HG03558 (cell line): ENCODE measurements around the gene NTM.

Experiments
- ATAC-seq: cut with Tn5 transposase; IDR thresholded peaks from one replicate; pipeline ENCODE4 v1.9.1; 2021; ENCODE audit warnings: moderate number of reproducible peaks; ENCODE audit not compliant: unreplicated experiment; ENCODE audit errors: extremely low read depth

Gene NTM

GRCh38 chr11:131913267-131913666 lies 542.9 kb downstream of the NTM start:
- no peak for ATAC-seq

GRCh38 chr11:131914361-131914774 lies 544.0 kb downstream of the NTM start:
- ATAC-seq, result no peak

GRCh38 chr11:131916638-131917037 lies 546.2 kb downstream of the NTM start:
- ATAC-seq, result no peak

- no peak for ATAC-seq
Measured at GRCh38 chr11:131917634-131918384, 547.4 kb downstream of the NTM start.

GRCh38 chr11:131918663-131919062 lies 548.2 kb downstream of the NTM start:
- no peak for ATAC-seq

GRCh38 chr11:131922220-131922619 lies 551.8 kb downstream of the NTM start:
- no peak for ATAC-seq

GRCh38 chr11:131923309-131923708 lies 552.9 kb downstream of the NTM start:
- no peak for ATAC-seq

- no peak for ATAC-seq
Measured at GRCh38 chr11:131924001-131924400, 553.6 kb downstream of the NTM start.

GRCh38 chr11:131924457-131925201 lies 554.2 kb downstream of the NTM start:
- ATAC-seq, result no peak

GRCh38 chr11:131925829-131926228 lies 555.4 kb downstream of the NTM start:
- no peak for ATAC-seq

GRCh38 chr11:131928992-131929391 lies 558.6 kb downstream of the NTM start:
- ATAC-seq, result no peak

- no peak for ATAC-seq
Measured at GRCh38 chr11:131932584-131933325, 562.3 kb downstream of the NTM start.

- no peak for ATAC-seq
Measured at GRCh38 chr11:131934006-131934405, 563.6 kb downstream of the NTM start.

- no peak for ATAC-seq
Measured at GRCh38 chr11:131938351-131938751, 567.9 kb downstream of the NTM start.

- ATAC-seq, result no peak
Measured at GRCh38 chr11:131940126-131940525, 569.7 kb downstream of the NTM start.

GRCh38 chr11:131942878-131943277 lies 572.5 kb downstream of the NTM start:
- no peak for ATAC-seq

GRCh38 chr11:131943295-131943694 lies 572.9 kb downstream of the NTM start:
- ATAC-seq, result no peak

- ATAC-seq, result no peak
Measured at GRCh38 chr11:131944736-131945135, 574.3 kb downstream of the NTM start.

- ATAC-seq, result no peak
Measured at GRCh38 chr11:131945706-131946105, 575.3 kb downstream of the NTM start.

- no peak for ATAC-seq
Measured at GRCh38 chr11:131947511-131947910, 577.1 kb downstream of the NTM start.

- no peak for ATAC-seq
Measured at GRCh38 chr11:131951121-131951520, 580.7 kb downstream of the NTM start.
